DOHH2 (cell line): ENCODE data around the gene WWOX.

Source experiments
- EZH2phosphoT487 ChIP-seq: fragments of 200-600 bp; sonication (generic); IDR thresholded peaks from 2 replicates; pipeline ENCODE4 v1.6.1; 2017; ENCODE audit warnings: borderline replicate concordance, mild to moderate bottlenecking, antibody characterized with exemption, low read length, moderate library complexity, mixed read lengths
- TF ChIP-seq, protein P1 (sequence below): fragments of 200-600 bp; sonication (generic); IDR thresholded peaks from one replicate; pipeline ENCODE4 v1.5.1; 2014; ENCODE audit warnings: antibody characterized with exemption, mild to moderate bottlenecking, low read depth, low read length; ENCODE audit not compliant: poor library complexity, severe bottlenecking

DNA sequence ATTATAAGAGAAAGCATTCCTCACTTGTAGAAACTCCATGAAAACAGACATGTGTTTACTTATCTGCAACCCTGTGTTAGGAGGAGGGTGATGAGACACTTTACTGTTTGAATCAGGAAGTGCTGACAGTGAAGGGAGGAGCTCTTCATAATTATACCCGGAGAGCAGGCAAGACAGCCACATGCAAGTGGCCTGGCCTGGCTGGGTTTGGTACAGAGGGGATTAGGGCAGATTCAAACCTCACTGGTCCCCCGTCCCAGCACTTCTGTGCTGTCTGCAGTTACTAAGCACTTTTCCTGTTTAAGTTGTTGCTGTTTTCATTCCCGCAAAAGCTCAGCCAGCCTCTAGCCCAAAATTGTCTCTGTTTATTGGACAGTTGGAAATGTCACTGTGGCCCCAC, 78.5 kb downstream of the WWOX start:
- TF ChIP-seq, protein P1, sequence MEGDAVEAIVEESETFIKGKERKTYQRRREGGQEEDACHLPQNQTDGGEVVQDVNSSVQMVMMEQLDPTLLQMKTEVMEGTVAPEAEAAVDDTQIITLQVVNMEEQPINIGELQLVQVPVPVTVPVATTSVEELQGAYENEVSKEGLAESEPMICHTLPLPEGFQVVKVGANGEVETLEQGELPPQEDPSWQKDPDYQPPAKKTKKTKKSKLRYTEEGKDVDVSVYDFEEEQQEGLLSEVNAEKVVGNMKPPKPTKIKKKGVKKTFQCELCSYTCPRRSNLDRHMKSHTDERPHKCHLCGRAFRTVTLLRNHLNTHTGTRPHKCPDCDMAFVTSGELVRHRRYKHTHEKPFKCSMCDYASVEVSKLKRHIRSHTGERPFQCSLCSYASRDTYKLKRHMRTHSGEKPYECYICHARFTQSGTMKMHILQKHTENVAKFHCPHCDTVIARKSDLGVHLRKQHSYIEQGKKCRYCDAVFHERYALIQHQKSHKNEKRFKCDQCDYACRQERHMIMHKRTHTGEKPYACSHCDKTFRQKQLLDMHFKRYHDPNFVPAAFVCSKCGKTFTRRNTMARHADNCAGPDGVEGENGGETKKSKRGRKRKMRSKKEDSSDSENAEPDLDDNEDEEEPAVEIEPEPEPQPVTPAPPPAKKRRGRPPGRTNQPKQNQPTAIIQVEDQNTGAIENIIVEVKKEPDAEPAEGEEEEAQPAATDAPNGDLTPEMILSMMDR = no peak
- TF ChIP-seq EZH2phosphoT487 = no peak
